HG03196 (cell line): ENCODE results near the gene DNMT3A.

ENCODE experiments used
- ATAC-seq: cut with Tn5 transposase; IDR thresholded peaks from one replicate; pipeline ENCODE4 v1.9.1; 2021; ENCODE audit not compliant: unreplicated experiment

DNMT3A gene

DNA sequence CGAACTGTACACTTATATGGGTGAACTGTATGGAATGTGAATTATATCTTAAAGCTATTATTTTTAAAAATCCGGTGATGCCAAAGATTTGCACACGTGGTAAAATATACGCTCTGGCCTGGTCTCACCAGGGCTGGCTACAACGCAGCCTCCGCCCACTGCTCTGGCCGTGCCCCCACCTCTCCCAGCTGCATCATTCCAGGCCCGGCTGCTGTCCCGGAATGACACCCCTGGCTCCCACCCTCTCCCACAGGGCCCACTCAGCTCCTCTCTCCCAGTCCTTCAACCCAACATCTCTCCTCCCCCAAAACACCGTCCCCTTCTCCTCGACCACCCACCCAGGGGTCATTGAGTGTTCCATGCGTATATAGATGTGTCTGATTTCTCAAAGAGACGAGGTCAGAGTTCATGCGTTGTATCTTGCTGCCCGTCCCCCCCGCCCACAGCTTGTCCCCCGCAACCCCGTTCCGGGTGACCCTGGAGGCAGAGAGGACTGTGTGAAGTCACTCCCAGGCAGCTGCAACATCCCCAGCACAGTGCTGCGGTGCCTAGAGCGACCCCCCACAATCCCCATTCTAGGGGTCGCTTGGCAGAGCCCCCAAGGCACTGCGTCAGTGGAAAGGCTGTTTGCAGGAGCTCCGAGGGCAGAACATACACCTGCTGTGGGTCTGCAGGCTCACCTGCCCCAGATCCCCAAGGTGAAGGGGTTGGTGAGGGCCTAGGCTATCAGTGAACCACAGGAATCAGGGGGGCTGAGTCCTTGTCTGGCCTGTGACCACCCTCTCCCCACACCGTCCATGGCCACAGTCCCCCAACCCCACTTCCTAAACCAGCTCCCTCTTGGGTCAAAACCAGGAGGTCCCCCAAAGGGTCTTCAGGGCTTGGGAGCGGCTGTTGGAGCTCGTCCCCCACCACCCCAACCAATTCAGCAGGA is 13.3 kb downstream of the DNMT3A start:
- no peak for ATAC-seq

- no peak for ATAC-seq
Observed at GRCh38 chr2:25326326-25327013, 15.3 kb downstream of the DNMT3A start.

DNA sequence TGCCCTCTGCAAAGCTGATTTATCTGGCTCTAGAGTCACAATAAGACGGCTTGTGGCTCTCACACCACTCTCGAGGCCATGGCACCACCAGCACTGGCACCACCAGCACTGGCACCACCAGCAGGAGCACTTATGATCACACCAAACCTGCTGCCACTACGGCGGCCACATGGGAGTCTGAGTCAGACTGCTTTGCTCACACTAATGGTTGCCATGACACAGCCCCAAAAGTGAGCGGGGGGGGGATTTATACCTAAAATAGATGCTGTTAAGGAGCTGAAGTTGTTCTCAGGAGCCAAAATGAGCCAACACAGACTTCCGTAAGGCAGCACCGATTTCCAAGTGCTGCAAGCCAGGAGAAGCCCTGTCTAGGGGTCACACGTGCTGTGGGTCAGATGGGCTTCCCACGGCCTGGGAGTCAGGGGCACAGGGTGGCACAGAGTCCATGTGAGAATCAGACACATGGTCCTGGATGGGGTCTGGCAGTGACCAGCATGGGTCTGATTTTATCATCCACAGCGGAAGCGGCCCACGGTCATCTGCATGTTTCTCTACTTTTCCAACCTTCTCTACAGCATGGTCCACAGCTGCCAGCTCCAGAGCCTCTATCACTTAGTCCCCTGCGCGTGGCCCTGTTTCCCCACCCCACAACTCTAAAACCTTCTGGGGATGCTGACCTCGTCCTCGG is 16.7 kb downstream of the DNMT3A start:
- ATAC-seq = no peak

- ATAC-seq = no peak
Observed at GRCh38 chr2:25324251-25324650, 17.5 kb downstream of the DNMT3A start.

DNA sequence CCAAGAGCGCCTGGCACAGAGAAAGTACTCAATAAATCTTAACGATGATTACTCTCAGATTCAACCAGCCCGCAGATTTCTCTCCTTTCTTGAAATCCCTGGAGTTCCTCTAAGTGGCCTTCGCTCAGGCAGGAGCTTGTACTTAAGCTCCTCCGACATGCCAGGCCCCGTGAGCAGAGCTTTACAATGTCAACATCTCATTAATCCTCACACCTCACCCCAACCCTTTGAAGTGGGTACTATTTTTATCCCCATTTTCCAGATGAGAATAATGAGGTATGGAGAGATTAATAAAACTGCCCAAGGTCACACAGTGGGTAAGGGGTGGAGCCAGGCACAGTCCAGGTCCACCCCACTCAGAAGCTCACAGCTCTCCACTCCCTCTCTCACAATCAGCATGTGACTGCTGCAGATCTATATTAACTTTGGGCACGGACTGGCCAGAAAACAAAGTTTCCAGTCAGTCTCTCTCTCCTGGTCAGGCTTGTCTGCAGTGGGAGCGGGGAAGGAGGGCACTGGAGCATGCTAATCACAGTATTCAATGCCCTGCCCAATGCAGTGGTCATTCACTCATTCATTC is 18.0 kb downstream of the DNMT3A start:
- no peak for ATAC-seq

DNA sequence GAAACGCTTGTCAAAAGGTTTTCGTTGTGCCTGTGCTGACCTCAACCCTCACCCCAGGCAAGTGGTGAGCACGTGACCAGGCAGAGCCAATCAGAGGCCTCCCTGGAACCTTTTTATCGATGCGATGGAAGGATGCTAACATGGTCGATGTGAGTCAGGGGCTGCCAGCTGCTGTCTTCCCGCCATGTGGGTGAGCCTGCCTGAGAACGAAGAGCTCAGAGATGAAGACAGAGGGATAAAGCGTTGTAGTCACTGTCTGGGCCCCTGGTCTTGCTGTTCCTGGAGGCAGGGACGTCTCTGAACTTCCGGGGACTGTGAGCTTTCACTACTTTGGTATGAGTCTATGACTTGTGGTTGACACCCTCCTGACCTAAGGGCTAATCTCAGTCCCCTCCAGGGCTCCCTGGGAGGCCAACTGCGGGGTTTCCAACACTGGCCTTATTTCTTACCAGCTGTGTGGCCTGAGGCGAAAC is 18.6 kb downstream of the DNMT3A start:
- ATAC-seq = no peak

DNA sequence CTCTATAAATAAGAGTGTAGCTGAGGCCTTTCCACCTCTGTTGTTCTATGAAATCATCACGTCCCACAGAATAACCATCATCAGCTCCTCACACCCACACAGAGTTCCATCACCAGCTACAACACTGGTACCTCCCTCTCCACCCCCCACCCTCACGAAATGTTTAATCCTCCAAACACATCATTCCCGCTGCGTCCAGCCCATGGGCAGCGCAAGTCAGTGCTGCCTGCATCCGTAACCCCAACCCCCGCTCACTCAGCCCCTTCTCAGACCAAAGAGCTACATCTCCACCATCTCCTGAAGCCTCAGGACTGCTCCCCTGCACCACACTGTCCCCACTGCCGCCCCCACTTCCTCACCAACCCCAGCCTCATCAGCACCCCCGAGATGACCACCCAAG is 19.4 kb downstream of the DNMT3A start:
- ATAC-seq = no peak

DNA sequence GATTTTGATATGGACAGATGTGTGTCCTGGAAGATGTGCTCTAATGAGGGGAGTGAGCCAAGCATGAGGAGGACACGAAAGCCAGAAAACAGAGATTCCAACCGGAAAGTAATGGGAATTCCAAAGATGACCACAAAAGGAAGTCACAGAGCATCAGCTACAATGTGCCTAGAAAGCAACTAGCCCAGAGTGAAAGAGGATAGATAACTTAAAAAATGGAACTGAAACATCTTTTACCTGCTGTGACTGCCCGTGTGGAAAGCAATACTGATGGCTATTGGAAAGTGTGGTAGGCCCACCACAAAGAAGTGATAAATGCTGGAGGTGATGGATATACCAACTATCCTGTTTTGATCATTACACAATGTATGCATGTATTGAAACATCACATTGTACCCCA is 21.6 kb downstream of the DNMT3A start:
- no peak for ATAC-seq

GRCh38 chr2:25316101-25316500 is 25.6 kb downstream of the DNMT3A start:
- no peak for ATAC-seq

DNA sequence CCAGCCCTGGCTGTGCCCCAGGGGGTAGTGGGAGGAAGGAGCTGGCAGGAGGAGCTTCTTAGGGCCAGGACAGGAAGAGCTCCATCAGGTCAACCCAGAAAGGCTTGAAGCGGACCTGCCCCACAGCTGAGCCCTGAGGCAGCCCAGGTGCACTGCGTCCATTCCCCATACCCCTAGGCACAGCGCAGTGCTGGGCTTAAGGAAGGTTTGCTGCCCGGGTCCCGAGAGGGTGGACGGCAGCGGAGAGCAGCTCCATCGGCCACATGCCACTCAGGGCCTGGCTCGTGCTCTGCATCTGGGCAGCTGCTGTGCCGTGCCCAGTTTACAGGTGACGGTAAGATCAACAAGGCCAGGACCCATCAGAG is 26.4 kb downstream of the DNMT3A start:
- no peak for ATAC-seq

- no peak for ATAC-seq
Observed at GRCh38 chr2:25314514-25315315, 27.0 kb downstream of the DNMT3A start.

- ATAC-seq = no peak
Observed at GRCh38 chr2:25313711-25314513, 27.8 kb downstream of the DNMT3A start.

DNA sequence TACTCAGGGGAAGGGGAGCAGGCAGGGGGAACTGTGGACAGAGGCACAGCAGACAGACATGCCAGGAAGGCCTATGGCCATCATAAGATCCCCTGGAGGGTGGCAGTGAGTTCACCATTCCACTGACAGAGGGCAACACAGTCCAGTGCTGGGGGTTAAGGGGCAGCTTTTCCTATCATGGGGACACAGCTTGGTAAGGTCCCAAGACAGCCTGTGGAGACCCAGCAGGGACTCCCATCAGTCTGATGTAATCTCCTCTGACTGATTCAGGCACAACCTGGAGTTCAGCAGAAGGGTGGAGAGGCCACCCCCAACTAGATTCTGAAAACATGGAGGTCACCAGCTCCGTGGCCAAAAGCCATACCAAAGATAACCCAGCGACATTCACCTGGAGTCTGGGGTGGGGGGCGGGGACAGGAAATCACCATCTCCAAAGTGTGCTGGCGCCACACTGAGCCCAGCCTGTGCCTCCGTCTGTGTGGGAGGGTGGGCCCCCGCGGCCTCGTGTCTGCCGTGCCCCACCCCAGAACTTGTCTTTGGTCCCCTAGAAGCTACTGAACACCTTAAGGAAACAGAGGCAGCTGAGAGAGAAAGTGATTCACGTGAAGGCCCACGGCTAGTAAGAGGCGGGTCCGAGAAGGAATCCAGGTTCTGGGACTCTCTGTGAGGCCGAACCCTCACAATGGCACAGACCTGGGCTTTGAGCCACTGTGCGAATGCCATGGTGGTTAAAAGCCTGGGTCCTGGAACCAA is 28.6 kb downstream of the DNMT3A start:
- ATAC-seq = no peak

GRCh38 chr2:25311865-25312575 is 29.7 kb downstream of the DNMT3A start:
- ATAC-seq = no peak

DNA sequence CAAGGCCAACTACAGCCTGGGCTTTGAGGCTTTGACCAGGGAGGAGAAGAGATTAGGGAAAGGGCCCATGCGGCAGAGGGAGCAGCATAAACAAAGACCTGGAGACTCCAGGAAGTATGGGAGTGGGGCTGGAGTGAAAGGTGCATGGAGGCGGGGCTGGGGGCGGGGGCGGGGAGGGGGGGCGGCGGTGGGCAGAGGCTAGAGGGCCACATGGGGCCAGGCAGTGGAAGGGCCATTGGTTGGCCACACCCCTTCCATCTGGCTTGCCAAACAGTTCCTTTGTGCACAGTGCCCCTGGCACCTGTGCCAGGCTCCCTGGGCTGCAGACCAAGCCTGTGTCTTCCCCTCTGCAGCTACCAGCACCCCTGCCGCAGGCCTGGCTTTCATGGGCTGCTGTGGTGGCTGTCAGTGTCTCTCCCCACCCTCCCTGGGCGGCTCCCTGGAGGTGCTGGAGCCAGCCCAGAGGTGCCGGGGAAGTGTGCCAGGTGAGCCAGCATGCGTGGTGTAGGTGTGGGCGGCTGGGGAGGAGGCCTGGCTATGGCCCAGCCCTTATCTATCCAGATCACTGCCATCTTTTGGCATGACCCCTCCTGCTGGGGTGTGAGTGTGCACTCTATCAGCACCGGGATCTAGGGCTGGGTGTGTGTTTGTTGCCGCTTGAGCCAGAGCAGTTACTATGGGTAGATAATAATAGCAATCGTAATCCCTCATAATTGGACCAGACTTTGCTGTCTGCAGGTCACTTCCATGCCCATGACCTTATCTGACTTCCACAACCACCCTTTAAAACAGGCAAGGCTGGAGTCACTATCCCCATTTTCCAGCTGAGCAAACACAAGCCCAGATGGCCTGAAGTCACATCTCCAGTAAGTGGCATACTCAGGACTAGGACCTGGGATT is 30.5 kb downstream of the DNMT3A start:
- ATAC-seq = no peak

DNA sequence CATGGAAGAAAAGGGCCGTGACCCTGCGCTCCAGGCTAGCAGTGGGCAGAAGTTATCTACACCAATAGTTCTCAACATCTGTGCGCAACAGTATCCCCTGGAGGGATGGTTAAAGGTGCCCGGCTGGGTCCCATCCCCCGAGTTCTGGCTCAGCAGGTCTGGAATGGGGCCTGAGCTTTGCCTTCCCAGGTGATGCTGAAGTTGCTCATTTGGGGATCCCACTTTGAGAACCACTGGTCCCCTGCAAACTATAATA is 31.1 kb downstream of the DNMT3A start:
- no peak for ATAC-seq

GRCh38 chr2:25309402-25309801 is 32.3 kb downstream of the DNMT3A start:
- no peak for ATAC-seq

GRCh38 chr2:25308599-25308998 is 33.1 kb downstream of the DNMT3A start:
- ATAC-seq = no peak
